HG02588 (cell line): ENCODE data around the gene SNED1.

Experiments
- ATAC-seq: cut with Tn5 transposase; IDR thresholded peaks from one replicate; pipeline ENCODE4 v1.9.1; 2021; ENCODE audit warnings: mild to moderate bottlenecking, moderate library complexity; ENCODE audit not compliant: unreplicated experiment

Gene SNED1

DNA sequence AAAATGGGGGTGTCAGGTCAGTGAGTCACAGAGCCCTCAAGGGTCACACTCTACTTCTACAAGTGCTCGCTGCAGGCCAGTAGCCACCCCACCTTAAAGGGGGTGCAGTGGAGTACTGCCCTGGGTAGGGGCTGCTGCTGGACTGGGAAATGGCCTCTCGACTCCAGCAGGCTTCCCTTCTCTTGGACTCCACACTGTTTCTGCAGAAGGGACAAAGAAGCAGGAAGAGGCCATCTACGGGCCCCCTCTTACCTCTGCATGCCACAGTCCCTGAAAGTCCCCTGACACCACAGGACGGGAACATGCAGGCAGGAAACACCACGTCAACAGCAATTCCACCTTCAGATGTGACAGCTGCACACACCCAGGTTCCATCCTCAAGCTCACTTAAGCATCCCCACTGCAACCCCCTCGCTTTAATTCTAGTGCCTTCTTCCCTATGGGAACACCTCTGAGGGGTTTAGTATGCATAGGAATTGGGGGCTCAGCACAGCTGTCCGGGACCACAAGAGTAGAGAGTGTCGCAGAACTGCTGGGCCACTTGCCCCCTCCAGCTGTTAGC is 22.3 kb downstream of the SNED1 start:
- ATAC-seq = no peak

DNA sequence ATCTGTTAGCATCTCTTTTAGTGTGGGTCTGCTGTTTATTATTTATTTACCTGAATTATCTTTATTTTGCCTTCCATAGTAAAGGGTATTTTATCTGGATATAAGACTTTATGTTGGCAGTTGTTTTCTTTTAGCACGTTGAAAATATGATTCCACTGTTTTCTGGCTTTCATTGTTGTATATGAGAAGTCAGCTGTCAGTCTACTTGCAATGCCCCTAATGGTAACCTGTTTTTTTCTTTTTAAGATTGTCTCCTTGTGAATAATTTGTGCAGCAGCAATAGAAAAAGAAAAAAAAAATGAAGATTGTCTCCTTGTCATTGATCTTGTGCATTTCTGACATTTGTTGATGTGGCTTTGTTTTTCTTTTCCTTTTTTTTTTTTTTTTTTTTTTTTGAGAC is 27.2 kb downstream of the SNED1 start:
- no peak for ATAC-seq

DNA sequence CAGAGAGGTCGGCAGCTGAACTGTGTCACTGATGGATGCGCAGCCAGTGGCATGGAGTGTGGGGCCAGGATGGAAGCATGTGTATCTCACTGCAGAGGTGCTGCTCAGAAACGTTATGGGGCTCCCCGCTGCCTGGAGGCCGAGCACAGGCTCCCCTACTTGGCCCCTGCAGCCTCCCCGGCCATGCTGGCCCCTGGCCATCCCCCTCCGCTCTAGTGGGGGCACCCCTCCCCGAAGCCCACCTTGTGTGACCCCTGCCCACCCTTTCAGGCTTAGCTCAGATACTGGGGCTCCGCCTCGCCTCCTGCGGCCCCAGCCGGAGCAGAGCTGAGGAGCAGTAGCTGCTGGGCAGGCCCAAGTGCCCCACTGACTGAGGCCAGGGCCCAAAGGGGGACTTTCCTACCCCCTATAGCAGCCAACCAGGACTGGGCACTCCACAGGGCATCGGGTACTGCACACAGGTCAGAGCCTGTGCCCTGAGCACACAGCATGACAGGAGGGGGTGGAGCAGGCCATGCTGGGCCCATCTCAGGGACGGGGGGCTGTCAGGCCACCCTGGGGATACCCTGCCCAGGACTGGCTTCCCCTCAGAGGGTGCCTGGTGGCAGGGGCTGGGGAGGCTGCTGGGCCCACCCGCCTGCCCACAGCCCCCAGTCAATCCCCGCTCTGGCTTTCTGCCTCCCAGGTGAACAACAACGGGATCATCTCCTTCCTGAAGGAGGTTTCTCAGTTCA is 31.3 kb downstream of the SNED1 start:
- ATAC-seq = no peak

DNA sequence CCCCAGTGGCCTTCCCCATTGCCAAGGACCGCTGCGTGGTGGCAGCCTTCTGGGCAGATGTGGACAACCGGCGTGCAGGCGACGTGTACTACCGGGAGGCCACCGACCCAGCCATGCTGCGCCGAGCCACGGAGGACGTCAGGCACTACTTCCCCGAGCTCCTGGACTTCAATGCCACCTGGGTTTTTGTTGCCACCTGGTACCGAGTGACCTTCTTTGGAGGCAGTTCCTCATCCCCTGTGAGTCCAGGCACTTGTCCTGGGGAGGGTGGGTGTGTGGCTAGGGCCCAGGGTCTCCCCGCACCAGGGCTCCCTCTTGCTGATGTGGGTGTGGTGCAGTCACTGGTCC is 31.9 kb downstream of the SNED1 start:
- ATAC-seq = no peak

DNA sequence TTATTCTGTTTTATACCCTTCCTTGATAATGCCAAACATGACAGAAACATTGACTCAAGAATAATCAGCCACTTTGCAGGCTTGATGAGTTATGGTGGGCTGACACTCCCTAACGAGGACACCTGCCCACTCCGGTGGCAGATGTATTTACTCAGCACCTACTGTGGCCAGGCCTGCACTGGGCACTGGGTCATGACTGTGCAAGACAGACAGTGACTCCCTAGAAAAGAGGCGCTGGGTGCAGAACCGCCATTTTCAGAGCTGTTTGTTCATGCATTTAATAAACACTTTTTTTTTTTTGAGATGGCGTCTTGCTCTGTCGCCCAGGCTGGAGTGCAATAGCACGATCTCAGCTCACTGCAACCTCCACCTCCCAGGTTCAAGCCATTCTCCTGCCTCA is 32.5 kb downstream of the SNED1 start:
- no peak for ATAC-seq

DNA sequence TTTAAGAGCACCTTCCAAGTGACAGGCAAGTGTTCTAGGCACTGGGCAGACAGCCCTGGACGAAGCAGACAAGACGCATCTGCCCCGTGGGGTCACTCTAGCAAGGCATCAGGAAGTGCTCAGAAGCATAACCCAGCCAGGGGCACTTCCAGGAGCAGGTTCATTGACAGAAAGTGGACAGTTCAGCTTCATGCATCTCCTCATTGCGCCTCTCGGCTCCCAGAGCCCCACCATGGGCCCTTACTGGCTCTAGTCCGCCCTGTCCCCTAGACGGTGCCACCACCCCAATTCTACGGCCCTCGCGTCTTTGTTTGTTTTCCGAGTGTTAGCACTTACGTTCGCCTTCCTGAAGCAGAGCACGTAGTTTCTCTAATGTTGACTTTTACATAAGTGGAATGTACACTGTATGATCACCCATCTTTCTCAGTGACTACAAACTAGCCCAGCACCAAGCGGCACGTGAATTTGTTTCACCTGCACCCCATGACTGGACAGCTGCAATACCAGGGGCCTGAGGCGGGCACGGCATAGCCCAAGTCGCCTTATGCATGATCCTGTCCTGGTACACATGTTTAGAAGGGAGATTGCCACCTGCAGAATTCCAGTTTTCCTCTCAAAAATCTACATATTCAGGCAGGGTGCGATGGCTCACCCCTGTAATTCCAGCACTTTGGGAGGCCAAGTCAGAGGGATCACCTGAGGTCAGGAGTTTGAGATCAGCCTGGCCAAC is 33.2 kb downstream of the SNED1 start:
- no peak for ATAC-seq

DNA sequence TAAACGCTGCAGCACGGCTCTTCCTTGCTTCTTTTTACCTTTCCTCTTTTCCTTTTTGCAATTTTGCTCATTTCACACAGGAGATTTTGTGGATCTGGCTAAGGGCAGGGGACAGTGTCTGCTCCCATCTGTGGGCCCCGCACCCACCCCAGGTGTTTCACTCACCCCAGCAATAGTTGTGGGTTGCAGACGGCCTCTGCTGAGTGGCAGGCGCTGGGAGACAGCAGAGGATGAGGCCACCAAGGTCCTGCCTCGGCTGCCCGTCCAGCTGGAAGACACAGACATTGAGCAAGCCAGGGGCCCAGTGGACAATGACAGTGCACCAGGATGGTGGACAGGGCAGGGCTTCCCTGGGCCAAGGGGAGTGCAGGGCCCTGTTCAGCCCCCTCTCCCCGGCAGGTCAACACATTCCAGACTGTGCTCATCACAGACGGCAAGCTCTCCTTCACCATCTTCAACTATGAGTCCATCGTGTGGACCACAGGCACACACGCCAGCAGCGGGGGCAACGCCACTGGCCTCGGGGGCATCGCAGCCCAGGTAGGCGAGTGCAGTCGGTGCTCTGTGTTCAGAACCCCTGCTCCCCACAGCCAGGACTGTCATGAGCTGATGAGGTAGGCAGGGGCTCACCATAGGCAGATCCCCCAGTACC is 35.0 kb downstream of the SNED1 start:
- no peak for ATAC-seq

DNA sequence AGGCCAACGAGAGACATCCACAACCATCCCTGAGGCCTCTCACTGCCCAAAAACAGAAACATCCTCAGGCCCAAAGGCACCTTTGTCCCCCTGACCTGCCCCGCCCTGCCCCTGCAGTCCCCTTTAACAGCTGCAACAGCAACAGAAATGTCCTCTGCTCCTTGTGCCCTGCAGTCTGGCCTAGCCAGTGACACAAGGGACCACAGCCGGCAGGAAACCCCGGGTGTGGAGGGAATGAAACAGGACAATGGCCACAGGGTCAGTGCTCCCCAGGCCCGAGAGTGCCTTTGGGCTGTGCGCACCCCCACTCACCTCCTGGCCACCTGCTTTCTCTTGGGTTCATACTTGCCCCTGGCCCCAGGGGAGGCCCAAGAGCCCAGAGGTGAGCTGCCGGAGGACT is 35.6 kb downstream of the SNED1 start:
- ATAC-seq = no peak

DNA sequence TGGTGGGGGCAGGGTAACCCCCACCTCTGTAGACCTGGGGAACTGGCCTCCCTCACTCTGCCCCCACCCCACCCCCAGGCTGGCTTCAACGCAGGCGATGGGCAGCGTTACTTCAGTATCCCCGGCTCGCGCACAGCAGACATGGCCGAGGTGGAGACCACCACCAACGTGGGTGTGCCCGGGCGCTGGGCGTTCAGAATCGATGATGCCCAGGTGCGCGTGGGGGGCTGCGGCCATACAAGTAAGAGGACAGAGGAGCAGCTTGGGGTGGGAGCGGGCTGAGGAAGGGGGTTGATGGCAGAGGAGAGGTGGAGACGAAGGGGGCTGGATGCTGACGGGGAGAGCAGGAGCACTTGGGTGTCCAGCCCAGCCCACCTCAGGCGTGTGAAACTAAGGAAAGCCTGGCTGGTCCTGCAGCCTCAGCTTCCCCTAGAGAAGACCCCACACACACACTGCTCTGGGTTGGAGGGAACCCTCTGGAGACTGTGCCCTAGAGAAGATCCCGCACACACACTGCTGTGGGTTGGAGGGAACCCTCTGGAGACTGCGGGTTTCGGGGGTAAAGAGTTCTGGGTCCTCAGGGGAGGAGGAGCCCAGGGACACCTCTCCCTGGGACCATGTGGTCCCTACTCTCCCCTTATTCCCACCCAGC is 36.2 kb downstream of the SNED1 start:
- ATAC-seq = no peak

DNA sequence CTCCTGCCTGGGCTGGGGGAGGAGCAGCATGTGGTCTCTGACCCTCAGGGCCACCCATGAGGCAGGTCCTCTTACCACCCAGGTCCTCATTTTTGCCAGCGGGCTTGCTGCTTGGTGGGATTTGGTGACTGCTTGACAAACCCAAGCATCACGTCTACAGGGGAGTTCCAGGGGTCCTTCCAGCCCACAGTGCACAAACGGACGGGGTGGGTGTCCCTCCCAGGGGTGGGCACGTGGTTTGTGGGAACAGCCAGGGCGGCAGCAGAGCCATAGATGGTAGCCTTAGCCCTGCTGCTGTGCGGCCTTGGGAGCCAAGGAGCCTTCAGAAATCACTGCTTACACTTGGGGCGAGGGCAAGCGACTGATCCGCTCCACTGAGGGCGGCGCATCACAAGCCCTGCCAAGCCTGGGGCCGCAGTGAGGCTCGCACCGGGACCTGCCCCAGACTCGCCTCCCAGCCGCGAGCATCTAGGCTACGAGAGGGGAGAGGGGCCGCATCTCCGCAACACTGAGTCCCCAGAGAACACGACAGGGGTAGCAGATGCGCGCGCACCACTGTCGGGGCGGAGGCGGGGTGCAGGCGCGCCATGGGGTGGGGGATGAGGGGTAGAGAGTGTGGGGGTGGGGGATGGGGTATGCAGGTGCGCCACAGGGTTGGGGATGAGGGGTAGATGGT is 36.9 kb downstream of the SNED1 start:
- ATAC-seq = no peak

DNA sequence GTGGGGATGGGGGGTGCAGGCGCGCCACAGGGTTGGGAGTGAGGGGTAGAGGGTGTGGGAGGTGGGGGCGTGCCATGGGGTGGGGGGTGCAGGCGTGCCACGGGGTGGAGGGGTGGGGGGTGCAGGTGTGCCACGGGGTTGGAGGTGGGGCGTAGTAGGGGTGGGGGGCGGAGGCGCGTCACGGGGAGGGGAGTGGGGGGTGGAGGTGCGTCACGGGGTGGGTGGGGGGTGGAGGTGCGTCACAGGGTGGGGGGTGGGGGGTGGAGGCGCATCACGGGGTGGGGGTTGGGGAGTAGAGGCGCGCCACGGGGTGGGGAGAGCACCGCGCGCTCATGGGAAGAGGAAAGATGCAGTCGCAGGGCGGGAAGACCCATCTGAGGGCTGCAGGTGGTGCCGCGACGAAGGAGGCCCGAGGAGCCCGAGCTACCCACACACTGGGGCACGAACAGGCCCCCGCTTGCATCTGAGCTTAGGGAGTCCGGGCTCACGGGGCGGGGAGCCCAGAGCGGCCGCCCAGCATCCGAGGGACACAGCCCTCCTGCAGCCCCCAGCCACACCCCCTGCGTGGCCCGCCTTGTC is 37.5 kb downstream of the SNED1 start:
- ATAC-seq = no peak

DNA sequence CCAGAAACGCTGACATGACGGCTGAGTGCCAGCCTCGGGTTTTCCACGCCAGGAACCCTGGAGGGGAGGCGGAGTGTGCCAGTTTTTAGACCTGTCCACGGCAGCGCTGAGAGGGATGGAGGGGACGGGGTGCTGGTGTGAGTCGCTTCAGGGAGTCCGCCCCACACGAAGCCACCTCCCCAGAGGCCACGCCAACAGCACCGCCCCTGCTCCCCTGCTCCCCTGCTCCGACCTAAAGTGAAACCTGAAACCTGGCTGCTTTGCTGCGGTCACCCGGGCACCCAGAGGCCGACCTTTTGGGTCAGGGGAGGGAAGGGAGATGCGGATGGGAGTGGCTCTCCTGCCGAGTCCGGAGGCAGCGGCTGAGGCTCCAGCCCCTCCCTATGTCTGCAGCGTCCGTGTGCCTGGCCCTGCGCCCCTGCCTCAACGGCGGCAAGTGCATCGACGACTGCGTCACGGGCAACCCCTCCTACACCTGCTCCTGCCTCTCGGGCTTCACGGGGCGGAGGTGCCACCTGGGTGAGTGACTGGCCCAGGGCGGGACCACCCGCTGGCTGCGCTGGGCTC is 38.1 kb downstream of the SNED1 start:
- ATAC-seq = peak; percentile 69

DNA sequence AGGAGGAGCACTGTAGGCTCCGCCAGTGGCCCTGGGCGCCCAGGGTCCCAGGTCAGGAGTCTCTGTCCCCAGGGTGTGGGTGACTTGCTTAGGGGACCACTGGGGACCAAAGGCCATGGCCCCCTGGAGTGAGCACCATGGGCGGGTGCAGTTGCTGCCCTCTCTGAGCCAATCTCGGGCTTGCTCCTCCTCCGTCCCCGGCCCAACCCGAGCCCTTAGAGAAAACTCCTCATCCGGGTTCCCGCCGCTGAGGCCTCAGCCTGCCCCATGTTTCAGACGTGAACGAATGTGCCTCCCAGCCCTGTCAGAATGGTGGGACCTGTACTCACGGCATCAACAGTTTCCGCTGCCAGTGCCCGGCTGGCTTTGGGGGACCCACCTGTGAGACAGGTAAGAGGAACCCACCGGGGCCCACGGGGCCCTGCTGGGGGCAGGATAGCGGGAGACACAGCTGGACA is 38.6 kb downstream of the SNED1 start:
- ATAC-seq = peak; percentile 30

DNA sequence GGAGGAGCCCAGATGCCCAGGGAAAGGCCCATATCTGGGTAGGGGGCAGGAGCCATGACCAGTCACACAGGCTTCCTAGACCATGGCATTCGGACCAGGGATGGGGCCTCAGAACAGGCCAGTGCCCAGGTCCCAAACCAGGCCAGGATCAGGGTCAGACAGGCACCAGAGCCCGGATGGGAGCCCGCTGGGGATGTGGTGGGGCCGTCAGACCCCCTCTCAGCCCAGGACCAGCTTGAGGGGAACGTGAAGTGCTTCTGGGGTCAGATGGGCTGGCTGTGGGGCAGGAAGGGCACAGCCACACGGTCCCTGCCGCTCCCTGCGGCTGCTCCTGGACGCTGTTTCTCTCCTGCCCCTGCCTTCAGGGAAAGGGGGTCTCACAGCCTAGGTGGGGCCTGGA is 39.1 kb downstream of the SNED1 start:
- no peak for ATAC-seq

DNA sequence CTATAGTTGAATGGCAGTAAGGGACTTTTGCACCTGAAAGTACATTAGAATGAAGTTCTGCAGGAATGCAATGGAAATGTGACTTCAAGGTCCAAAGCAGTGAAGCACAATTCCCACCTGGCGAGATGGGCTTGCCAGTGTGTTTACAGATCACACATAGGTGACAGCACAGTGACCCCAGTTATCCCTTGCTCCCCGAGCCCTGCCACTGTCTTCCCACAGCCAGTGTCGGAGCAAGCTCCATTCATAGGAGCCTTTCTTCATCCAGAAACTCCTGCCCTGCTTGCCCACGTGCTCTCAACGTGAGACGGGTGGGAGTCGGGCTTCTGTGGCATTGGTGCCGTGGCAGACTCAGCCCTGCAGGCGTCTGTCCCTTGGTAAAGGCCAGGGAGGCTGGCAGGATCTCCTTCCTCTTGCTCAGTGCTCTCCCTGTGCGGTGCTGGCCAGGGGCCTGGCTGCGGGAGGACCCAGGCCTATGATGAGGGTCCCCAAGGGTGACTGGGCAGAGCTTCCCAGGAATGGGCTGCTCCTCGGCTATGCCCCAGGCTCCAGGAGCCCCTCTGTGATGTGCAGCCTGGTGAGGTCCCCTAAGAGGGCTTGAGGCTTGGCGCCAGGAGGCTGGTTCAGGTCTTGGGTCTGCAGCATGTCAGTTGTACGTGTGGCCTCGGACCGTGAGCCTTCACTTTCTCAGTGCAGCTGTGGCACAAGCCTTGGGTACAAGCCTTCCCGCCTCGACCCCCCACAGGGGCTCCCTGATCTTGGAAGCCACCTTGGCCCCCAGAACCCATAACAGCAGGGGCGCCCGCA is 40.2 kb downstream of the SNED1 start:
- no peak for ATAC-seq

DNA sequence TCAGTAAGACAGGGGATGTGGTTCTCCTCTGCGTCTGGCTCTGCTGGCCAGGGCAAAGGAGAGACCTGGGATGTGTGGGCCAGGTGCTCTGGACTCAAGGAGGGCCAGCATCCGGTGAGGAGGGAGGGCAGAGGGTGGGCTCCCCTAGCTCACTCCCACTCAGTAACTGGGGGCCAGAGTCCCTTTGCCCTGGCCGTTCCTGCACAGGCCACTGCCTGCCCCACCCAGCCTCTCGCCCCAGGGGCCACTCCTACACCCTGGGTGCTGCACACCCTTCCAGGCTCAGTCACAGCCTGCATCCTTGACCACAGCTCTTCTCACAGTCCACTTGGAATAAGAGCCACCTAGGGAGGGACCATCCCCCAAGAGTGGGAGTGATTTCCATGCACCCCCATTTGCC is 41.0 kb downstream of the SNED1 start:
- ATAC-seq = no peak

DNA sequence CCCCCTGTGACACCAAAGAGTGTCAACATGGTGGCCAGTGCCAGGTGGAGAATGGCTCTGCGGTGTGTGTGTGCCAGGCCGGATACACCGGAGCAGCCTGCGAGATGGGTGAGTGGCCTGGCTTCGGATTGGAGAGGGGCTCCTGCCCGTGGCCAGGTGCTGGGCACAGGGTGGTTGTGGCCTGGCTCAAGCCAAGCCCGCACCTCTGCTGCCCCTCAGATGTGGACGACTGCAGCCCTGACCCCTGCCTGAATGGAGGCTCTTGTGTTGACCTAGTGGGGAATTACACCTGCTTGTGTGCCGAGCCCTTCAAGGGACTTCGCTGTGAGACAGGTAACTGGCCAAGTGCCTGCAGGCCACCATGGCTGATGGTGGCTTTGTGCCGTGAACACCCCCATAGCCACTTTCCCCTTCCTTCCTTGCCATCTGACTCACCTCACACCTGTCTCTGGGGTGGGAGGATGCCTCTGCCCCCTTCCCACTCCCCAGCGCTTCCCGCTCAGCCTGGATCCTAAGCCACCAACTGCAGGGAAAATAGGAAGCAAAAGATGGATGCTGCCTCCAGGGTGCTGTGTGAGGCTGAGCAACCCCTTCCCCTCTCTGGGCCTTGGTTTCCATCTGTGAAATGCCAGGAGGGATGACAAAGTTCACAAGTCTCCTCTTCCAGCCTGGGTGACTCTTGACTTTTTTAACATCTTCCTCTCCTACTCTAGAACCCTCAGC is 41.8 kb downstream of the SNED1 start:
- no peak for ATAC-seq

DNA sequence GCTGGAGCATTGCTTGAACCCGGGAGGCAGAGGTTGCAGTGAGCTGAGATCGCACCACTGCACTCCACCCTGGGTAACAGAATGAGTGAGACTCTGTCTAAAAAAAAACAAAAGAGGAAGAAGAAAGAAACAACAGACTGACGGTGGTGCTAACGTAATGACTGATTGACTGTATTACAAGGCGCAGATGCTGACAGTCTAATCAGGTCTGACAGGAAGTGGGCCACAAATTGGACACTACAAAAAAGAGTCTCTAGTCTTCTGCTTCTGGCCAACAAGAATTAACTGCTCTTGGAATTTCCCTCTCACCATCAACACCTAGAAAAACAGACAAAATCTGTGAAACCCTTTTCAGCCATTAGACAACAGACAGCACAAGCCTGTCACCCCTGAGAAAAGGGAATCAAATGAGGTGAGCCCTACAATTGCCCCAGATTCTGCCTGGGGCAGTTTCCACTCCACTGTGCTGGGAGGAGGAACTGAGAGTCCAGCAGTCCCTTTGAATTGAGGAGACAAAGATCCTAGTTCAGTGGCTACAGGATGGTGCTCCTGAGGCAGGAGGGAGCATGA is 43.3 kb downstream of the SNED1 start:
- peak; percentile 52 for ATAC-seq
